ENCODE data around the gene ZC2HC1C. TPM values are rescaled to one million over a fixed set of nuclear protein-coding genes. Genes with fewer than 3 reads are reported as not detected.
"Not testable (repeated sequence)": the region's sequence is repeated elsewhere in the genome, so short reads cannot be mapped to it uniquely, and the experiment has no call there.

Gene ZC2HC1C
- total RNA-seq, 1 experiment from 2014 or later, result 13.8 TPM

DNA sequence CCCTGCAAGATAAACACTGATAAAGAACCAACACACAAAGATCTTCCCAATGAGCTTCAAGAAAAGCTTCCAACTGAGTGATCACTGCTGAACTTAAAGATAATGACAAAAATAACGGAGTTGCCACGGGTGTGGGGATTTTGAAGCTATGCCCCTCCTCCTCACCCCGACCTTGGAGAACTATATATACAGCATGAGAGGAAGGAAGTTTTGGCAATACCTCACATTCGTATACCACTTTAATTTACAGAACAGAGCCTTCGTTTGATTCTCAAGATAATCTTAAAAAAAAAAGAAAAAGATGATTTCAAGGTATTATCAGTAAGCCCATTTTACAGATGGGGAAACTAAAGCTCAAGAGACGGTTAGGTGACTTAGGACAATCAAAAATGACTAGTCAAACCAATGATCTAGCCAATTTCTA, 56.7 kb downstream of the ZC2HC1C start:
- peak overlapping the region; percentile 83 for H2AFZ ChIP-seq
- DNase-seq, result no peak

DNA sequence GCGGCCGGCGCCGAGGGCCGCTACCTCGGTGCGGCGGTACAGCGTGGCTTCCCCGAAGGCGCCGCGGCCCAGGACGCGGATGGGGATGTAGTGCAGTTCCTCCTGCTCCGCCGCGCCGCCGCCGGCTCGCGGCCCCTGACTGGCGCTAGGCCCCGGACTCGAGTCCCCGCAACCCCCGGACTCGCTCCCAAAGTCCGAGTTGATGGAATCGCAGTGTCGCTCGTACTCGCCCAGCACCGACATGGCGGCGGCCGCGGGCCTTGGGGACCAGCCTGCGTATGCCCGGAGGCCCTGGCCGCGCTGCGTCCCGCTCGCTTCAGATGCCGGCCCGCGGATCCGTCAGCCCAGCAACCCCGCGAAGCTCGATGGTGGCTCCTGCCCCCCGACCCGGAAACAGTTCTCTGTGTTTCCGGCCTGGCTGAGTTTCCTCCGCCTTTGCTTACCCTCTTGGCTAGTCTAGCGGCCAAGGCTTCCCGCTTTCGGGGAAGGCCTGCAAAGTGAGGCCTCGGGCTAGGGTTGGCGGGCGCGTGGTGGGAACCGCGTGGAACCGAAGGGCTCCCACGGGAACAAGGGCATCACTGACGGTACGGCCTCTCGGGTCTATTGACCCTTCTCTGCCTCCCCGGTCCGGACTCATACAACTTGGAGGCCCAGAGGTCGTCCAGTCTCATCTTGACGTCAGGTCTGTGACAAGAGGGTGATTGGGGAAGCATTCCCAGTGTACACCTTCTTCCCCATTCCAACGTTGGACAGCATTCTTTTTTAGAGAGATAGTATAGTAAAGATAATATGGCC, 57.4 kb downstream of the ZC2HC1C start, which contains the start of gene NEK9:
TSS of gene NEK9 (minus strand) at position 370 of the 795 bp plus-strand sequence. CDS start at position 243, 127 bp downstream.
- TF ChIP-seq, protein P1, sequence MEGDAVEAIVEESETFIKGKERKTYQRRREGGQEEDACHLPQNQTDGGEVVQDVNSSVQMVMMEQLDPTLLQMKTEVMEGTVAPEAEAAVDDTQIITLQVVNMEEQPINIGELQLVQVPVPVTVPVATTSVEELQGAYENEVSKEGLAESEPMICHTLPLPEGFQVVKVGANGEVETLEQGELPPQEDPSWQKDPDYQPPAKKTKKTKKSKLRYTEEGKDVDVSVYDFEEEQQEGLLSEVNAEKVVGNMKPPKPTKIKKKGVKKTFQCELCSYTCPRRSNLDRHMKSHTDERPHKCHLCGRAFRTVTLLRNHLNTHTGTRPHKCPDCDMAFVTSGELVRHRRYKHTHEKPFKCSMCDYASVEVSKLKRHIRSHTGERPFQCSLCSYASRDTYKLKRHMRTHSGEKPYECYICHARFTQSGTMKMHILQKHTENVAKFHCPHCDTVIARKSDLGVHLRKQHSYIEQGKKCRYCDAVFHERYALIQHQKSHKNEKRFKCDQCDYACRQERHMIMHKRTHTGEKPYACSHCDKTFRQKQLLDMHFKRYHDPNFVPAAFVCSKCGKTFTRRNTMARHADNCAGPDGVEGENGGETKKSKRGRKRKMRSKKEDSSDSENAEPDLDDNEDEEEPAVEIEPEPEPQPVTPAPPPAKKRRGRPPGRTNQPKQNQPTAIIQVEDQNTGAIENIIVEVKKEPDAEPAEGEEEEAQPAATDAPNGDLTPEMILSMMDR (conservative IDR thresholded peaks at IDR 0.05), result no peak
- no peak for TF ChIP-seq EZH2 (IDR thresholded peaks at IDR 0.05; ENCODE audit: low read depth)
- H3K4me3 ChIP-seq, result peak within 1 kb of the TSS; percentile 64
- peaks cover 77% of the 10 kb centered on the region for H3F3A ChIP-seq (ENCODE audit: insufficient read depth, low read depth)
- H3K79me2 ChIP-seq (ENCODE audit: low read depth), result peaks cover 60% of the 10 kb centered on the region
- intact Hi-C loops (cut with micrococcal nuclease; ENCODE audit: unreplicated experiment), result loop anchor here (1.0 to 10.0 kb wide), 5 partner anchors 132 to 1258 kb away; partner anchors contain the start of genes ERG28, FLVCR2, IFT43 and TTLL5
- H4K20me1 ChIP-seq (ENCODE audit: insufficient read depth), result peaks cover 17% of the 10 kb centered on the region
- H3K9me2 ChIP-seq (ENCODE audit: insufficient read depth), result no peaks in the 10 kb centered on the region
- H2AFZ ChIP-seq, result peak within 1 kb of the TSS; percentile 83
- CTCF ChIA-PET, result interaction anchor here (0.5 to 1.3 kb wide), 8 partner anchors 57 to 266 kb away, joined by 3 to 4 read pairs (median 3); partner anchors contain the start of gene RPS6KL1
- H3K9me3 ChIP-seq (ENCODE audit: insufficient read depth, low read depth), result no peaks in the 10 kb centered on the region; the same call in 1 of the 2 replicates
- H3K4me1 ChIP-seq (replicated peaks; ENCODE audit: insufficient read depth), result peaks cover 47% of the 10 kb centered on the region
- no TSS peak for BruUV-seq (replicated peaks)
- peaks cover 7% of the 10 kb centered on the region; the same call in 1 of the 2 replicates for H3K36me3 ChIP-seq (ENCODE audit: low read depth)
- H3K27me3 ChIP-seq (ENCODE audit: insufficient read depth, low read depth), result no peaks in the 10 kb centered on the region
- H3K27ac ChIP-seq, result peak within 1 kb of the TSS; percentile 85
- POLR2A ChIA-PET (ENCODE audit: unreplicated experiment), result interaction anchor here (0.6 to 0.9 kb wide), 7 partner anchors 42 to 757 kb away, joined by 3 to 14 read pairs (median 5); partner anchors contain the start of genes ERG28 and TTLL5
- peak within 1 kb of the TSS; percentile 87 for H3K4me2 ChIP-seq
- peak; percentile 88 to 98 for DNase-seq

More for the DNA sequence above, 56.7 kb downstream of the ZC2HC1C start:
- Histone ChIP-seq H3K27me3 (ENCODE audit: insufficient read depth, low read depth) (no peaks in the 10 kb centered on the region), H4K20me1 (ENCODE audit: insufficient read depth) (peaks cover 18% of the 10 kb centered on the region), H3K4me2 (peak overlapping the region; percentile 87), H3K4me3 (peak overlapping the region; percentile 64), H3K36me3 (ENCODE audit: low read depth) (peaks cover 7% of the 10 kb centered on the region; the same call in 1 of the 2 replicates), H3K4me1 (replicated peaks; ENCODE audit: insufficient read depth) (peaks cover 51% of the 10 kb centered on the region), H3K79me2 (ENCODE audit: low read depth) (peaks cover 56% of the 10 kb centered on the region), H3K9me3 (ENCODE audit: insufficient read depth, low read depth) (no peaks in the 10 kb centered on the region; the same call in 1 of the 2 replicates), H3F3A (ENCODE audit: insufficient read depth, low read depth) (peaks cover 78% of the 10 kb centered on the region), H3K9me2 (ENCODE audit: insufficient read depth) (no peaks in the 10 kb centered on the region), H3K27ac (peak overlapping the region; percentile 85)
- BruUV-seq (replicated peaks), result TSS peak; percentile 52
- TF ChIP-seq, protein P1 (conservative IDR thresholded peaks at IDR 0.05), result no peak
- TF ChIP-seq EZH2 (IDR thresholded peaks at IDR 0.05; ENCODE audit: low read depth), result no peak
- CTCF ChIA-PET, result interaction anchor here (0.5 to 1.3 kb wide), 6 partner anchors 56 to 265 kb away, joined by 3 to 5 read pairs (median 4); no protein-coding TSS in a partner anchor
- intact Hi-C loops (cut with micrococcal nuclease; ENCODE audit: unreplicated experiment), result loop anchor here (2.0 to 10.0 kb wide), 4 partner anchors 451 to 1259 kb away; partner anchors contain the start of genes ERG28, FLVCR2, IFT43 and TTLL5
- POLR2A ChIA-PET (ENCODE audit: unreplicated experiment), result interaction anchor here (0.6 kb wide), 2 partner anchors 126 to 182 kb away, joined by 4 to 5 read pairs; no protein-coding TSS in a partner anchor

DNA sequence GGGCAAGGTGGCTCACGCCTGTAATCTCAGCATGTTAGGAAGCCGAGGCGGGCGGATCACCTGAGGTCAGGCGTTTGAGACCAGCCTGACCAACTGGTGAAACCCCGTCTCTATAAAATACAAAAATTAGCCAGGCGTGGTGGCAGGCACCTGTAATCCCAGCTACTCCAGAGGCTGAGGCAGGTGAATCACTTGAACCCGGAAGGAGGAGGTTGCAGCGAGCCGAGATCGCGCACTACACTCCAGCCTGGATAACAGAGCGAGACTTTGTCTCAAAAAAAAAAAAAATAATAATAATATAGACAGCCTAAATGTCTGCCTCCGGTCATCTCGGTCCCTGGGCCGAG, 58.0 kb downstream of the ZC2HC1C start:
- not testable (repeated sequence) for H3K36me3 ChIP-seq (ENCODE audit: low read depth); H3K9me3 ChIP-seq (ENCODE audit: insufficient read depth, low read depth); H3K9me2 ChIP-seq (ENCODE audit: insufficient read depth); H3K27me3 ChIP-seq (ENCODE audit: insufficient read depth, low read depth)
- H3K27ac ChIP-seq, result peak overlapping the region; percentile 85
- CTCF ChIA-PET, result interaction anchor here (0.7 to 1.3 kb wide), 3 partner anchors 151 to 267 kb away, joined by 3 read pairs; partner anchors contain the start of gene RPS6KL1
- intact Hi-C loops (cut with micrococcal nuclease; ENCODE audit: unreplicated experiment), result loop anchor here (1.0 to 10.0 kb wide), 5 partner anchors 132 to 1257 kb away; partner anchors contain the start of genes ERG28, FLVCR2, IFT43 and TTLL5
- H3F3A ChIP-seq (ENCODE audit: insufficient read depth, low read depth), result peaks cover 77% of the 10 kb centered on the region
- H4K20me1 ChIP-seq (ENCODE audit: insufficient read depth), result peaks cover 15% of the 10 kb centered on the region
- peak in 1 of 2 experiments; percentile 68 for DNase-seq
- H3K4me2 ChIP-seq, result peak overlapping the region; percentile 87
- H2AFZ ChIP-seq, result peak overlapping the region; percentile 83
- H3K4me1 ChIP-seq (replicated peaks; ENCODE audit: insufficient read depth), result peaks cover 48% of the 10 kb centered on the region
- peaks cover 60% of the 10 kb centered on the region for H3K79me2 ChIP-seq (ENCODE audit: low read depth)
- TSS peak; percentile 61 for BruUV-seq (replicated peaks)
- peak overlapping the region; percentile 64 for H3K4me3 ChIP-seq
- POLR2A ChIA-PET (ENCODE audit: unreplicated experiment), result interaction anchor here (0.6 to 0.9 kb wide), 7 partner anchors 41 to 858 kb away, joined by 3 to 14 read pairs (median 5); partner anchors contain the start of gene IFT43

All from PC-9 (cell line).